Measurements from ENCODE around the gene SLC25A13. TPM values are rescaled to one million over a fixed set of nuclear protein-coding genes. Genes with fewer than 3 reads are reported as not detected.
"Not testable (repeated sequence)": the region's sequence is repeated elsewhere in the genome, so short reads cannot be mapped to it uniquely, and the experiment has no call there.

Gene SLC25A13, protein sequence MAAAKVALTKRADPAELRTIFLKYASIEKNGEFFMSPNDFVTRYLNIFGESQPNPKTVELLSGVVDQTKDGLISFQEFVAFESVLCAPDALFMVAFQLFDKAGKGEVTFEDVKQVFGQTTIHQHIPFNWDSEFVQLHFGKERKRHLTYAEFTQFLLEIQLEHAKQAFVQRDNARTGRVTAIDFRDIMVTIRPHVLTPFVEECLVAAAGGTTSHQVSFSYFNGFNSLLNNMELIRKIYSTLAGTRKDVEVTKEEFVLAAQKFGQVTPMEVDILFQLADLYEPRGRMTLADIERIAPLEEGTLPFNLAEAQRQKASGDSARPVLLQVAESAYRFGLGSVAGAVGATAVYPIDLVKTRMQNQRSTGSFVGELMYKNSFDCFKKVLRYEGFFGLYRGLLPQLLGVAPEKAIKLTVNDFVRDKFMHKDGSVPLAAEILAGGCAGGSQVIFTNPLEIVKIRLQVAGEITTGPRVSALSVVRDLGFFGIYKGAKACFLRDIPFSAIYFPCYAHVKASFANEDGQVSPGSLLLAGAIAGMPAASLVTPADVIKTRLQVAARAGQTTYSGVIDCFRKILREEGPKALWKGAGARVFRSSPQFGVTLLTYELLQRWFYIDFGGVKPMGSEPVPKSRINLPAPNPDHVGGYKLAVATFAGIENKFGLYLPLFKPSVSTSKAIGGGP
- total RNA-seq (10 to 100 TPM; 18.0 to 29.8 TPM), polyA plus RNA-seq (1 to 10 TPM; 7.7 to 9.5 TPM)
- long read RNA-seq, donor 1, transcript SLC25A13-201 (18 exons, 3,136 nt), result major isoform, 6 of 22 reads
- long read RNA-seq, donor 1, partial matches to known transcripts, result 4 of 22 reads
- long read RNA-seq, donor 1, other reads (novel, unspliced or antisense), result 11 of 22 reads
- long read RNA-seq, donor 2, partial matches to known transcripts, result 1 of 18 reads
- long read RNA-seq, donor 2, other reads (novel, unspliced or antisense), result 13 of 18 reads

DNA sequence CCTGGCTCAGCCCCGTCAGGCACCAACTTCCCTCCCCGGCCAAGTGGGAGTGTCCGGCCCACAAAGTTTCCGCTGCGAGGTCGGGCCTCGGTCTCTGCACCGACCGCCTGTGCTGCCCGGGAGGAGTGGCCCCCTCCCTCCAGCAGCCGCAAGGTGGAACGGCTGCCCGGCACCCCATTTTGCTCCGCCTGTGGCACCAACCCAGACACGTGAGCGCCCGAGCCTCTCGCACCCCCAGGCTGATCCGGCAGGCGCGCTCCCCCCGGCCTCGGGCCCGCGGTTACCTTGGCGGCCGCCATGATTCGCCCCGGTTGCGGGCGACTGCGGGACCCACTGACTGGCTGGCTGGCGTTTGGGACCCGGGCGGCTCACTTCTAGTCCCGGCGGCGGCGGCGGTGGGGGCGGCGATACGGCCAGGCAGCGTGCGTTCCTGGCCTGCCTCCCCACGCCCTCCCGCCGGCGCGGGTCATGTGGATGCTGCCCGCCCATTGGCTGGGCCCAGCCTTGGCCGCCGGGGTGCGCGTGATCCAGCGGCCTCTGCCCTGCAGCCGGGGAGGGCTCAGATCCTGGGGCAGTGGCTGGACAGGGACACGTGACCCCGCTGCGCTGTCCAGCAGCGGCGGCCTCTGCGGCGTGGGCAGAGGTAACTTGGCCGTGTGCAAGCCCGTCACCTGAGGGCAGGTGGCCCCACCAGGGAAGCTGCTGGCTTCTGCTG lies at the start of gene SLC25A13:
SLC25A13 (minus strand) TSS at position 441 of the 715 bp plus-strand sequence; CDS start at position 299, 142 bp downstream.
- Histone ChIP-seq H3K4me1 (ENCODE audit: control insufficient read depth in 1 of 2, insufficient read depth in 2 of 2, low read length in 2 of 2) (no peaks in the 10 kb centered on the region), H3K4me3 (ENCODE audit: low read length in 2 of 2) (peak within 1 kb of the TSS; percentile 52 to 63), H3K27ac (ENCODE audit: low read depth in 1 of 2, low read length in 2 of 2) (peak within 1 kb of the TSS; percentile 15 to 45), H3K27me3 (ENCODE audit: control insufficient read depth in 1 of 2, insufficient read depth in 2 of 2, low read length in 1 of 2) (no peaks in the 10 kb centered on the region), H3K9me3 (ENCODE audit: control insufficient read depth, low read length) (no peaks in the 10 kb centered on the region), H3K36me3 (ENCODE audit: control insufficient read depth in 1 of 2, insufficient read depth in 2 of 2, low read length in 1 of 2) (no peaks in the 10 kb centered on the region)
- intact Hi-C loops (cut with DNase I), result no loop called here
- 0 to 1% methylated on average over 48 to 66 of the region's 66 CpGs for WGBS, 2 donors
- DNase-seq, result peak; percentile 95 to 96
- peak; percentile 99 for ATAC-seq (ENCODE audit: low FRiP score)

DNA sequence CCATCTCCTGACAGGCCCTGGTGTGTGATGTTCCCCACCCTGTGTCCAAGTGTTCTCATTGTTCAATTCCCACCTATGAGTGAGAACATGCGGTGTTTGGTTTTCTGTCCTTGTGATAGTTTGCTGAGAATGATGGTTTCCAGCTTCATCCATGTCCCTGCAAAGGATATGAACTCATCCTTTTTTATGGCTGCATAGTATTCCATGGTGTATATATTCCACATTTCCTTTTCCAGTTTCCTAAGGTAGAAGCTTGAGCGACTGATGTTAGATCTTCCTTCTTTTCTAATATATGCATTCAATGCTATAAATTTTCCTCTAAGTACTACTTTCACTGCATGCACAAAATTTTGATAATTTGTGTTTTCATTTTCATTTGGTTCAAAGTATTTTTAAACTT lies 44.0 kb upstream of the SLC25A13 start:
- ATAC-seq (ENCODE audit: low FRiP score); intact Hi-C loops (cut with DNase I); H3K4me3 ChIP-seq (ENCODE audit: low read length in 2 of 2); DNase-seq; H3K9me3 ChIP-seq (ENCODE audit: control insufficient read depth, low read length); H3K27me3 ChIP-seq (ENCODE audit: control insufficient read depth in 1 of 2, insufficient read depth in 2 of 2, low read length in 1 of 2); H3K36me3 ChIP-seq (ENCODE audit: control insufficient read depth in 1 of 2, insufficient read depth in 2 of 2, low read length in 1 of 2); H3K27ac ChIP-seq (ENCODE audit: low read depth in 1 of 2, low read length in 2 of 2); H3K4me1 ChIP-seq (ENCODE audit: control insufficient read depth in 1 of 2, insufficient read depth in 2 of 2, low read length in 2 of 2): not testable (repeated sequence)
- WGBS, 2 donors, result 96 to 98% methylated on average over 1 to 2 of the region's 2 CpGs

DNA sequence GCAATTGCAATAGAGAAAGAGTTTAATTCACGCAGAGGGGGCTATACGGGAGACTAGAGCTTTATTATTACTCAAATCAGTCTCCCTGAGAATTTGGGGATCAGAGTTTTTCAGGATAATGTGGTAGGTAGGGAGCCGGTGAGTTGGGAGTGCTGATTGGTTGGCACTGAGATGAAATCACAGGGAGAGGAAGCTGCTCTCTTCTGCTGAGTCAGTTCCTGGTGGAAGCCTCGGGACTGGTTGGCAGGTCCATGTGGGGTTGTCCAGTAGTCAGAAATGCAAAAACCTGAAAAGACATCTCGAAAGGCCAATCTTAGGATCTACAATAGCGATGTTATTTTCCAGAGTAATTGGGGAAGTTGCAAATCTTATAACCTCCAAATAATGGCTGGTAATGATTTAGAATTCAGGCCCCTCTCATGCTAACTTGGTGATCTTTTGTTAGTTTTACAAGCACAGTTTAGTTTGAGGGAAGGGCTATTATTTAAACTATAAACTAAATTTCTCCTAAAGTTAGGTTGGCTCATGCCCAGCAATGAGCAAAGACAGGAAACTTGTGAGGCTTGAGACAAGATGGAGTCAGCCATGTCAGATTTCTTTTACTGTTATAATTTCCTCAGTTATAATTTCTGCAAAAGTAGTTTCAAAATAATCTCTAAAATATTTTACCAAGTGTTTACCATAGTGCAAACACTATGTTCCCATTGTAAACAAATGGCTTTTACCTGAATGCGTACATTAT lies 39.4 kb upstream of the SLC25A13 start:
- Histone ChIP-seq H3K27me3 (ENCODE audit: control insufficient read depth in 1 of 2, insufficient read depth in 2 of 2, low read length in 1 of 2) (no peaks in the 10 kb centered on the region), H3K36me3 (ENCODE audit: control insufficient read depth in 1 of 2, insufficient read depth in 2 of 2, low read length in 1 of 2) (no peaks in the 10 kb centered on the region), H3K9me3 (ENCODE audit: control insufficient read depth, low read length) (no peaks in the 10 kb centered on the region), H3K27ac (ENCODE audit: low read depth in 1 of 2, low read length in 2 of 2) (no peak overlapping the region), H3K4me3 (ENCODE audit: low read length in 2 of 2) (no peak overlapping the region), H3K4me1 (ENCODE audit: control insufficient read depth in 1 of 2, insufficient read depth in 2 of 2, low read length in 2 of 2) (no peaks in the 10 kb centered on the region)
- ATAC-seq (ENCODE audit: low FRiP score) (no peak), DNase-seq (no peak)
- 84 to 87% methylated on average over 7 of the region's 7 CpGs for WGBS, 2 donors
- intact Hi-C loops (cut with DNase I), result no loop called here

DNA sequence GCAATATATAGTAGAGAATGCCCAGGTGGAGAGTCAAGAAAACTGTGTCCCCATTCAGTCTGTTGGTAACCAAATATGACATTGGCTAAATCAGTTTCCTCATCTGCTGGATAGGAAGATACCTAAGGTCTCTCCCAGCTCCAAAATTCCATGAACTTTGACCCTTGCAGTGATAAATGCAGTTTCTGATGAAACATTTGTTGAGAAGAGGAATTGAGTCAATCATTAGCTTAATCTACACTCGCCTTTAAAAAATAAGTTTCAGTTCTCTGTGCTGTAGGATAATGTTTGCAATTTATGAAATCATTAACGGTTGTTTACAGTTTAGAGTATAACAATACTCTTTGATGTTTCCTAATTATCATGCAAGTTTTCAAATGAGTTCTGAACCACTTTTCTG lies 38.0 kb upstream of the SLC25A13 start:
- no peak for ATAC-seq (ENCODE audit: low FRiP score)
- no peaks in the 10 kb centered on the region for H3K4me1 ChIP-seq (ENCODE audit: control insufficient read depth in 1 of 2, insufficient read depth in 2 of 2, low read length in 2 of 2)
- no peak overlapping the region for H3K4me3 ChIP-seq (ENCODE audit: low read length in 2 of 2)
- no peaks in the 10 kb centered on the region for H3K27me3 ChIP-seq (ENCODE audit: control insufficient read depth in 1 of 2, insufficient read depth in 2 of 2, low read length in 1 of 2)
- intact Hi-C loops (cut with DNase I), result no loop called here
- no peaks in the 10 kb centered on the region for H3K9me3 ChIP-seq (ENCODE audit: control insufficient read depth, low read length)
- H3K36me3 ChIP-seq (ENCODE audit: control insufficient read depth in 1 of 2, insufficient read depth in 2 of 2, low read length in 1 of 2), result no peaks in the 10 kb centered on the region
- no peak overlapping the region for H3K27ac ChIP-seq (ENCODE audit: low read depth in 1 of 2, low read length in 2 of 2)
- no peak for DNase-seq
- 89 to 92% methylated on average over 2 of the region's 2 CpGs for WGBS, 2 donors

DNA sequence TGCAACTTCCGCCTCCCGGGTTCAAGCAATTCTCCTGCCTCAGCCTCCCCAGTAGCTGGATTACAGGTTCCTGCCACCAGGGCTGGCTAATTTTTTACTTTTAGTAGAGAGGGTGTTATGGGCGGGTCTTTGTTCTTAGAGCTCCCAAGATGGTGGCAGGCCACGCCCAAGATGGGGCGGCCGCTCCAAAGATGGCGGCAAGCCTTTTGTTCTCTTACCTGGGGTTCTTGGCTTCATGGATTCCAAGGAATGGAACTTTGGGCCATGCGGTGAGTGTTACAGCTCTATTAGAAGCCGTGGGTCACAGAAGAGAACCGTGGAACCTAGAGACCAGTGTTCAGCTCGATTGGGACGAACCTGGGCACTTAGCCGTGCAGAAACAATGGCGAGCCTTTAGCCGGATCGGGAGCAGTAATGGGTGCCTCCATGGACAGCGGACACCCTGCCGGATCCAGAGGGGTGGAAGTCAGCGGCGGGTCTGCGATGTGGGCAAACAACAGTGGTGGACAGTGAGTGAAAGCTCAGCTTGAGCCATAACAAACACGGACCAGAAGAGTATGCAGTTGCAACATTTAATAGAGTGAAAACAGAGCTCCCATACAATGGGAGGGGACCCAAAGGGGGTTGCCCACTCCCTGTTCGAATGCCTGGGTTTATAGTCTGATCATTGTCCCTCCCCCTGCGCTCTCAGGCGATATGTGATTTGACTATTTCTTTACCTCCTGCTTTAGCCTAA lies 36.5 kb upstream of the SLC25A13 start:
- ATAC-seq (ENCODE audit: low FRiP score); H3K36me3 ChIP-seq (ENCODE audit: control insufficient read depth in 1 of 2, insufficient read depth in 2 of 2, low read length in 1 of 2); H3K27me3 ChIP-seq (ENCODE audit: control insufficient read depth in 1 of 2, insufficient read depth in 2 of 2, low read length in 1 of 2); H3K4me1 ChIP-seq (ENCODE audit: control insufficient read depth in 1 of 2, insufficient read depth in 2 of 2, low read length in 2 of 2); intact Hi-C loops (cut with DNase I); H3K4me3 ChIP-seq (ENCODE audit: low read length in 2 of 2); H3K9me3 ChIP-seq (ENCODE audit: control insufficient read depth, low read length); H3K27ac ChIP-seq (ENCODE audit: low read depth in 1 of 2, low read length in 2 of 2); DNase-seq: not testable (repeated sequence)
- WGBS, 2 donors, result 95% methylated on average over 25 of the region's 25 CpGs

DNA sequence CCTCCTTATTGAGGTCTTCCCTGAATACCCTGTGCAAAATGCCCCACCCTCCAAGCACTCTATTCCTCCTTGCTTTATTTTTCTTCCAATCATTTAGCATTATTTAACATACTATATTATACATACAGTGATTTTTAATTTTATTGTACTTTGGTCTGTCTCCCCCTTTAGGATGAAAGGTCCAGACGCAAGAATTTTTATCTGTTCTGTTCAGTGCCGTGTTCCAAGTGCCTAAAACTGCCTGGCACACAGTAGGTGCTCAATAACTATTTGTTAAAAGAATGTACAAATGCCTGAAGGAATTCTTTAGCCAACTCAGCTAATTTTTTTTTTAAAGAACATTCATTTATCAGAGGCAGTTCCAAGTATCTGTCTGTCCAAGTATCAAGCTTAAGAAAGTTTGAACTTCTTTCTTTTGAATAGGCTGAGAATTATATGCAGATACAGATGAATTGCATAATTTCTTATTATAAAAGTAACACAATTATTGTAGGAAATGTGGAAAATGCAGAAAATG lies 34.1 kb upstream of the SLC25A13 start:
- intact Hi-C loops (cut with DNase I), result no loop called here
- DNase-seq (no peak), ATAC-seq (ENCODE audit: low FRiP score) (no peak)
- H3K27me3 ChIP-seq (ENCODE audit: control insufficient read depth in 1 of 2, insufficient read depth in 2 of 2, low read length in 1 of 2), result no peaks in the 10 kb centered on the region
- H3K27ac ChIP-seq (ENCODE audit: low read depth in 1 of 2, low read length in 2 of 2), result no peak overlapping the region
- H3K36me3 ChIP-seq (ENCODE audit: control insufficient read depth in 1 of 2, insufficient read depth in 2 of 2, low read length in 1 of 2), result no peaks in the 10 kb centered on the region
- 27 to 44% methylated on average over 2 of the region's 2 CpGs for WGBS, 2 donors
- H3K9me3 ChIP-seq (ENCODE audit: control insufficient read depth, low read length), result no peaks in the 10 kb centered on the region
- no peaks in the 10 kb centered on the region for H3K4me1 ChIP-seq (ENCODE audit: control insufficient read depth in 1 of 2, insufficient read depth in 2 of 2, low read length in 2 of 2)
- no peak overlapping the region for H3K4me3 ChIP-seq (ENCODE audit: low read length in 2 of 2)

DNA sequence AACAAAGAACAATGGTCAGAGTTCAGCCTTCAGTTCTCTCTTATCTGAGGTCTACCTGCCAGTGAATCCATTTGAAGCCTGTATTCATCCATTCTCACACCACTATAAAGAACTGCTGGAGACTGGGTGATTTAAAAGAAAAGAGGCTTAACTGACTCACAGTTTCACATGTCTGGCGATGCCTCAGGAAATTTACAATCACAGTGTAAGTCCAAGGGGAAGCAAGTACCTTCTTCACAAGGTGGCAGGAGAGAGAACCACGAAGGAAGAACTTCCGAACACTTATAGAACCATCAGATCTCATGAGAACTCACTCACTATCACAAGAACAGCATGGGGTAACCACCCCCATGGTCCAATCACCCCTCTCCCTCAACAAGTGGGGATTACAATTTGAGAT lies 33.0 kb upstream of the SLC25A13 start:
- no peak overlapping the region for H3K4me3 ChIP-seq (ENCODE audit: low read length in 2 of 2)
- DNase-seq, result no peak
- no peak overlapping the region for H3K27ac ChIP-seq (ENCODE audit: low read depth in 1 of 2, low read length in 2 of 2)
- H3K9me3 ChIP-seq (ENCODE audit: control insufficient read depth, low read length), result no peaks in the 10 kb centered on the region
- 51 to 87% methylated on average over 3 of the region's 3 CpGs for WGBS, 2 donors
- H3K36me3 ChIP-seq (ENCODE audit: control insufficient read depth in 1 of 2, insufficient read depth in 2 of 2, low read length in 1 of 2), result no peaks in the 10 kb centered on the region
- H3K27me3 ChIP-seq (ENCODE audit: control insufficient read depth in 1 of 2, insufficient read depth in 2 of 2, low read length in 1 of 2), result no peaks in the 10 kb centered on the region
- ATAC-seq (ENCODE audit: low FRiP score), result no peak
- H3K4me1 ChIP-seq (ENCODE audit: control insufficient read depth in 1 of 2, insufficient read depth in 2 of 2, low read length in 2 of 2), result no peaks in the 10 kb centered on the region
- intact Hi-C loops (cut with DNase I), result no loop called here

Measured in aorta (tissue), 5 donors.